Stimulated activated memory B cell treated with anti-CD40 and anti-IgM and Interleukin-4, amounts not matched to agents 10 μg/mL and 1 μg/mL and 100 μg/mL, for 72 hours (primary cell): ENCODE measurements around the gene CCDC57.
"Not testable (repeated sequence)": the region's sequence is repeated elsewhere in the genome, so short reads cannot be mapped to it uniquely, and the experiment has no call there.

Experiments used
- ATAC-seq: fragments of 150-1000 bp; cut with Tn5 transposase; 2 replicates; pipeline ENCODE4 v1.10.0; 2021
- H3K27ac Mint-ChIP-seq: one replicate; pipeline ENCODE4 v1.8.0; 2022; ENCODE audit warnings: mild to moderate bottlenecking, mixed read lengths
- H3K27me3 Mint-ChIP-seq: one replicate; pipeline ENCODE4 v1.8.0; 2022; ENCODE audit warnings: mixed read lengths
- H3K36me3 Mint-ChIP-seq: one replicate; pipeline ENCODE4 v1.8.0; 2022; ENCODE audit warnings: mixed read lengths
- H3K4me1 Mint-ChIP-seq: one replicate; pipeline ENCODE4 v1.8.0; 2022; ENCODE audit warnings: mixed read lengths
- H3K4me3 Mint-ChIP-seq: one replicate; pipeline ENCODE4 v1.8.0; 2022; ENCODE audit warnings: mild to moderate bottlenecking, moderate library complexity, mixed read lengths
- H3K9me3 Mint-ChIP-seq: one replicate; pipeline ENCODE4 v1.8.0; 2022; ENCODE audit warnings: mixed read lengths

Gene CCDC57

GRCh38 chr17:82194765-82195164 lies 17.9 kb downstream of the CCDC57 start:
- Mint-ChIP-seq H3K4me3 (no peak overlapping the region), H3K27me3 (no peaks in the 10 kb centered on the region), H3K9me3 (no peaks in the 10 kb centered on the region), H3K36me3 (peaks cover 68% of the 10 kb centered on the region), H3K4me1 (peaks cover 21% of the 10 kb centered on the region), H3K27ac (no peak overlapping the region)
- ATAC-seq, result no peak

- ATAC-seq, result no peak
- H3K27ac Mint-ChIP-seq, result no peak overlapping the region
- H3K4me3 Mint-ChIP-seq, result no peak overlapping the region
Measured at GRCh38 chr17:82193520-82194220, 19.0 kb downstream of the CCDC57 start.

DNA sequence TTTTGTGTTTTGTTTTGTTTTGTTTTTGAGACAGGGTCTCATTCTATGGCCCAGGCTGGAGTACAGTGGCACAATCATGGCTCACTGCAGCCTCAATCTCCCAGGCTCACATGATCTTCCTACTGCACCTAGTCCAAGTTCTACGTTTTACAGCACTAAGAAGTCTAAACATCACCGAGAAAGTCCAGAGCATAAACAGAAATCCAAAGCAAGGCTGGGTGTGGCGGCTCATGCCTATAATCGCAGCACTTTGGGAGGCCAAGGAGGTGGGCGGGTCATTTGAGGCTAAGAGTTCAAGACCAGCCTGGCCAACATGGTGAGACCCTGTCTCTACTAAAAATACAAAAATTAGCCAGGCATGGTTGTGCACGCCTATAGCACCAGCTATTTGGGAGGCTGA lies 19.6 kb downstream of the CCDC57 start:
- H3K9me3 Mint-ChIP-seq, H3K4me3 Mint-ChIP-seq, ATAC-seq, H3K27ac Mint-ChIP-seq, H3K27me3 Mint-ChIP-seq: not testable (repeated sequence)
- peaks cover 51% of the 10 kb centered on the region for H3K36me3 Mint-ChIP-seq
- peaks cover 14% of the 10 kb centered on the region for H3K4me1 Mint-ChIP-seq

More at GRCh38 chr17:82193520-82194220, 19.0 kb downstream of the CCDC57 start:
- H3K36me3 Mint-ChIP-seq, result peaks cover 57% of the 10 kb centered on the region
- H3K4me1 Mint-ChIP-seq, result peaks cover 20% of the 10 kb centered on the region
- H3K27me3 Mint-ChIP-seq, result no peaks in the 10 kb centered on the region
- no peaks in the 10 kb centered on the region for H3K9me3 Mint-ChIP-seq

GRCh38 chr17:82188001-82188961 lies 24.4 kb downstream of the CCDC57 start:
- H3K27ac Mint-ChIP-seq, result no peak overlapping the region
- ATAC-seq, result no peak
- H3K9me3 Mint-ChIP-seq, result no peaks in the 10 kb centered on the region
- H3K27me3 Mint-ChIP-seq, result no peaks in the 10 kb centered on the region
- H3K4me3 Mint-ChIP-seq, result no peak overlapping the region
- H3K36me3 Mint-ChIP-seq, result peaks cover 35% of the 10 kb centered on the region
- peaks cover 3% of the 10 kb centered on the region for H3K4me1 Mint-ChIP-seq

- peaks cover 37% of the 10 kb centered on the region for H3K36me3 Mint-ChIP-seq
- H3K4me3 Mint-ChIP-seq, result no peak overlapping the region
- ATAC-seq, result no peak
- H3K9me3 Mint-ChIP-seq, result no peaks in the 10 kb centered on the region
- H3K4me1 Mint-ChIP-seq, result no peaks in the 10 kb centered on the region
- H3K27me3 Mint-ChIP-seq, result no peaks in the 10 kb centered on the region
- no peak overlapping the region for H3K27ac Mint-ChIP-seq
Measured at GRCh38 chr17:82187500-82187899, 25.1 kb downstream of the CCDC57 start.

- Mint-ChIP-seq H3K27me3 (no peaks in the 10 kb centered on the region), H3K4me3 (no peak overlapping the region), H3K4me1 (no peaks in the 10 kb centered on the region), H3K27ac (no peak overlapping the region), H3K36me3 (peaks cover 33% of the 10 kb centered on the region), H3K9me3 (no peaks in the 10 kb centered on the region)
- ATAC-seq, result no peak
Measured at GRCh38 chr17:82186221-82186620, 26.4 kb downstream of the CCDC57 start.

- Mint-ChIP-seq H3K36me3 (peaks cover 37% of the 10 kb centered on the region), H3K27me3 (no peaks in the 10 kb centered on the region), H3K4me1 (no peaks in the 10 kb centered on the region), H3K27ac (no peak overlapping the region), H3K9me3 (no peaks in the 10 kb centered on the region), H3K4me3 (no peak overlapping the region)
- no peak for ATAC-seq
Measured at GRCh38 chr17:82184761-82185160, 27.9 kb downstream of the CCDC57 start.

- no peak for ATAC-seq
- H3K9me3 Mint-ChIP-seq, result no peaks in the 10 kb centered on the region
- no peaks in the 10 kb centered on the region for H3K27me3 Mint-ChIP-seq
- H3K27ac Mint-ChIP-seq, result no peak overlapping the region
- no peaks in the 10 kb centered on the region for H3K4me1 Mint-ChIP-seq
- H3K36me3 Mint-ChIP-seq, result peaks cover 39% of the 10 kb centered on the region
- H3K4me3 Mint-ChIP-seq, result no peak overlapping the region
Measured at GRCh38 chr17:82180776-82181528, 31.7 kb downstream of the CCDC57 start.

GRCh38 chr17:82179946-82180475 lies 32.6 kb downstream of the CCDC57 start:
- Mint-ChIP-seq H3K27ac (no peak overlapping the region), H3K4me3 (no peak overlapping the region), H3K9me3 (no peaks in the 10 kb centered on the region), H3K36me3 (peaks cover 41% of the 10 kb centered on the region), H3K4me1 (no peaks in the 10 kb centered on the region), H3K27me3 (no peaks in the 10 kb centered on the region)
- no peak for ATAC-seq

GRCh38 chr17:82179412-82179811 lies 33.2 kb downstream of the CCDC57 start:
- ATAC-seq, result no peak
- no peak overlapping the region for H3K27ac Mint-ChIP-seq
- H3K4me1 Mint-ChIP-seq, result no peaks in the 10 kb centered on the region
- no peaks in the 10 kb centered on the region for H3K27me3 Mint-ChIP-seq
- no peaks in the 10 kb centered on the region for H3K9me3 Mint-ChIP-seq
- H3K36me3 Mint-ChIP-seq, result peaks cover 37% of the 10 kb centered on the region
- H3K4me3 Mint-ChIP-seq, result no peak overlapping the region

DNA sequence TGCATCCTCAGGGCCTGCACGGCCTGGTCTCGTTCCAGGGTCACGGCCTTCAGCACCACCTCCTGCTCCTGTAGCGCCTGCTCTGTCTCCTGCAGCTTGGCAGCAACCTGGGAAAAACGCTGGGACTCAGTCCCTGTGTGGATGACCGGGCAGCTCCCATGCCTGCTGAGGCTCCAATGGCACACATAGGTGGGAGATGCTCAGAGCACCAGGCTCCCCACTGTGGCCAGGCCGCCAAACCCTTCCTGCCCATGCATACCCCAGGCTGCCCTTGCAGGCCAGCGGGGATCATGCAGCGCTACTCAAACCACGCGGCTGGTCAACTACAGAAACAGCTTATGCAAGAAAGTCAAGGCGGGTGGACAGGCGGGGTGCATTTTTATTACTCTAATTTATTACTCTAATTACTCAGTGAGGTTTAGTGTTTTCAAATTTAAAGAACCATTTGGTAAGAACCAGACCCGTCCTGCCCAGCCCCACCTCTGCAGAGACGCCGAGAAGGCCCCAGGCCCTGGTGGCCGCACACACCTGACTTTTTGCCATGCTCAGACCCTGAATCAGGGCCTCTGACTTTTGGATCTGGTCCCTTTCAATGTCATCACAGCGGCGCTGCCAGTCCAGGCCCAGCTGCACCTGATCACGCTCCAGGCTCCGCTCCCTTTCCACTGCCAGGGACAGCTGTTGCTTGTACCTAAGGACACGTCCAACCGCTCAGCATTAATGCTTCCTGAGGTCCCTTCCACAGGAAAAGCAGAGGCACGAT lies 34.0 kb downstream of the CCDC57 start:
- no peaks in the 10 kb centered on the region for H3K27me3 Mint-ChIP-seq
- no peaks in the 10 kb centered on the region for H3K4me1 Mint-ChIP-seq
- no peaks in the 10 kb centered on the region for H3K9me3 Mint-ChIP-seq
- H3K27ac Mint-ChIP-seq, result no peak overlapping the region
- H3K4me3 Mint-ChIP-seq, result no peak overlapping the region
- peaks cover 31% of the 10 kb centered on the region for H3K36me3 Mint-ChIP-seq
- ATAC-seq, result no peak

DNA sequence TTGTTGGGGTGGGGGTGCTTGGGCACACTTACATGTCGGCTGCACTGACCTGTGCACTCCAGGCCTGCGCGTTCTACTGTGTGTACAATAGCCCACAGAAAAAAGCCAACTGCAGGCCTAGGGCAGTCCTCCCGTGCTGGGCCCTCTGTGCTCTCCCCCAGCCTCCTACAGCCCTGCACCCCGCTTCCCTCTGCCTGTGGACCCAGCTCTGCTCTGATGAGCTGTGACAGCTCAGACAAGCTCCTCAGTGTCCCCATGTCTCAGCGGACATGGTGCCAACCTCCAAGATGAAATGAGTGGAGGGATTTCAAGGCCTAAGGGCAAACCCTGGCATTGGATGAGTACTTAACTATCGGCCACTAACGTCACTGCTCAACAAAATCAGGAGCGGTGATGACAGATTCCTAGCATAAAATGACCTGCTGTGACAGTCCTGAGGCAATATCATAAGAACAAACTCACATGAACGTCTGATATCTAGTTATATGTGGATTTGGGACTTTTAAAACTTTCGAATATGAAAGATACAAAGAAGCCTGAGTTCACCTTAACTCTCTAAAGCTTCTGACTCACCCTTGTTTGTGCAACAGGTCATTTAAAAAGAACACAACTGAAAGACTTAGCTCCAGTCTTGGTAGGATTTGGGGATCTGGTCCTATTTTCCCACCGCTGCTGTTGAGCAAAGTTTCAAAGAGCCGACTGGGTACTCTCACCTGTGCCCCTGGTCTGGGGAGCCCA lies 34.7 kb downstream of the CCDC57 start:
- H3K9me3 Mint-ChIP-seq, result no peaks in the 10 kb centered on the region
- H3K4me3 Mint-ChIP-seq, result no peak overlapping the region
- H3K27me3 Mint-ChIP-seq, result no peaks in the 10 kb centered on the region
- no peak for ATAC-seq
- no peaks in the 10 kb centered on the region for H3K4me1 Mint-ChIP-seq
- no peak overlapping the region for H3K27ac Mint-ChIP-seq
- H3K36me3 Mint-ChIP-seq, result peaks cover 24% of the 10 kb centered on the region

GRCh38 chr17:82177276-82177675 lies 35.4 kb downstream of the CCDC57 start:
- Mint-ChIP-seq H3K27ac (no peak overlapping the region), H3K36me3 (peaks cover 26% of the 10 kb centered on the region), H3K4me3 (no peak overlapping the region), H3K9me3 (no peaks in the 10 kb centered on the region), H3K4me1 (no peaks in the 10 kb centered on the region), H3K27me3 (no peaks in the 10 kb centered on the region)
- ATAC-seq, result no peak

GRCh38 chr17:82175951-82176350 lies 36.7 kb downstream of the CCDC57 start:
- no peak overlapping the region for H3K4me3 Mint-ChIP-seq
- H3K27ac Mint-ChIP-seq, result no peak overlapping the region
- H3K9me3 Mint-ChIP-seq, result no peaks in the 10 kb centered on the region
- ATAC-seq, result no peak
- no peaks in the 10 kb centered on the region for H3K27me3 Mint-ChIP-seq
- H3K36me3 Mint-ChIP-seq, result peaks cover 38% of the 10 kb centered on the region
- H3K4me1 Mint-ChIP-seq, result no peaks in the 10 kb centered on the region
